Uterine smooth muscle cell (primary cell): ENCODE data around the gene TMEM121. TPM values are rescaled to one million over a fixed set of nuclear protein-coding genes. Genes with fewer than 3 reads are reported as not detected.

ENCODE experiments used
- total RNA-seq: library from RNA; depleted of rRNA; stranded (reverse); fragments of >200 nt; gene quantifications from 2 replicates; pipeline ENCODE4 v1.2.3, GENCODE V29; 2014

Gene TMEM121
- total RNA-seq, result 9.2 and 10.7 TPM in 2 replicates

DNA sequence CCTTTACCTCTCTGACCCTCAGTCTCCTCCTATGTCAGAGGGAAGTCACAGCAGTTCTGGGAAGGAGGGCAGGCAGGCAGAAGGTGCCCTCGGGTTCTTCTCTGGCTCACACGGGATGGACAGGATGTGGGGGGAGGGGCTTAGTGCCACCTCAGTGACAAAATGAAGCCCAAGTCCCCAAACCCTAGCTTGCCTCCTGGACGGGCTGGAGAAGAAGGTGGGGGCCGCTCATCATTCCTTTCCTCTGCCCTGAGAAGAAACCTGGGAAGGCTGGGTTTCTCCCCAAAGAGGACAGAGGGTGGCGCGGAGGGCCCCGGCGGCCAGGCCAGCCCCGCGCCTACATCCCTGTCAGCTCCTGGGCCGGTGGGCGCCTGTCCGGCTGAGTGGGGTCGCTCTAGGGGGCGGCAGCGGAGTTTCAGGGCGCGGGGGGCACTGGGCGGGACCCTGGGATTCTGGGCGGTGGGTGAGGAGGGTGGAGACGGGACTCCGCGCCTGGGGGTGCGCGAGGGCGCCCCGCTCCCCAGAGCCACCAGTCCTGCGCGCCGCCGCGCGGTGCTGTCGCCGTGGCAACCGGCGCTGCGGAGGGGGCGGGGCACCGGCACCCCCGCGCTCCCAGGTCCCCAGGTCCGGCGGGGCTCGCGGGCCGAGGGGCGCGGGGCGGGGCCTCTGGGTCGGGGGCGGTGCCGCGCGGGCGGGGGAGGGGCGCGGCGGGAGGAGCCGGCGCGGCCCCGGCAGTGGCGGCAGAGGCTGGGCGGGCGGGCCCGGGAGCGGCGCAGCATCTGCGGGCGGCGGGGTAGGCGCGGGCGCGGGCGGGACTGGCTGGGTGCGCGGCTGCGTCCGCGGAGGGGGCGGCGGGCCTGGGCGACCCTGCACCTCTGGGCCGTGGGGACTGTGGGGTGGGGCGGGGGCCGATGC, at the start of gene TMEM121:
TSS of gene TMEM121 (plus strand) at position 723 of the 915 bp plus-strand sequence. CDS start 2,252 bp downstream, outside the sequence.

DNA sequence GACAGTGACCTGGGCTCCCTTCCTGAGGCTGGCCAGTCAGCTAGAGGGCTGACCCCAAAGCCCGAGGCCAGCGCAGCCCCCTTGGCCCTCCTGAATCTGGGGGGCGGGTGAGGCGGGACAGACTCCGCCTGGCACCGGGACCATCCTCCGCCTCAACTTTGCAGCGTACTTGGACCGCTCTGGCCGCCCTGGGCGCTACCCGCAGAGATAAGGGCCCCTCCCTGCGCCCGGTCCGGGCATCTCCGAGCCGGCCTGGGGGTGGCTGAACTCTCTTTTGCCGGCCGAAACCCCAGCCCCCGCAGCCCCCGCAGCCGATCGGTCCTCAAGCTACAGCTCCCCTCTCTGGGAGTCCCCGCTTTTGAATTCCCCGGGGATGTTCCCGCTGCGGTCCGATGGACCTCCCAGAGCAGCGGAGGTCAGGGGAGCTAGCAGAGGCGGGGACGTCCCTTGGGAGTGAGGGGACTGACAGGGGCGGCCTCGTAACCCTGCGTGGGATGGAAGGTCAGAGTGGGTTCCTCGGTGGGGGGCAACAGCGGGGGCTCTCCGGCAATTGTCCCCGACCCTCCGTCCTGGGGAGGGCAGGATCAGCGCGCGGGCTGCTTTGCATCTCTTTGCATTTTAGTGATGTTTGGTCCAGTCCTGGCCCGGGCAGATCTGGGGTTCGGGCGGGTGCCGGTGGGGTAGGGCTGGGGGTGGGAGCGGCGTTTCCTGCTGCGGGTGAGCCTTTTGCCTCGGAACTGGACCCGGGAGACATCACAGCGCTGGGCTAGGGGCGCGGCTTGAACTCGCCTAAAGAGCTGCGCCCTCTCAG, 40.0 kb upstream of the TMEM121 start, which contains the start of gene CRIP1:
TSS of gene CRIP1 (plus strand) at position 724 of the 811 bp plus-strand sequence. CDS start 374 bp downstream, outside the sequence.

DNA sequence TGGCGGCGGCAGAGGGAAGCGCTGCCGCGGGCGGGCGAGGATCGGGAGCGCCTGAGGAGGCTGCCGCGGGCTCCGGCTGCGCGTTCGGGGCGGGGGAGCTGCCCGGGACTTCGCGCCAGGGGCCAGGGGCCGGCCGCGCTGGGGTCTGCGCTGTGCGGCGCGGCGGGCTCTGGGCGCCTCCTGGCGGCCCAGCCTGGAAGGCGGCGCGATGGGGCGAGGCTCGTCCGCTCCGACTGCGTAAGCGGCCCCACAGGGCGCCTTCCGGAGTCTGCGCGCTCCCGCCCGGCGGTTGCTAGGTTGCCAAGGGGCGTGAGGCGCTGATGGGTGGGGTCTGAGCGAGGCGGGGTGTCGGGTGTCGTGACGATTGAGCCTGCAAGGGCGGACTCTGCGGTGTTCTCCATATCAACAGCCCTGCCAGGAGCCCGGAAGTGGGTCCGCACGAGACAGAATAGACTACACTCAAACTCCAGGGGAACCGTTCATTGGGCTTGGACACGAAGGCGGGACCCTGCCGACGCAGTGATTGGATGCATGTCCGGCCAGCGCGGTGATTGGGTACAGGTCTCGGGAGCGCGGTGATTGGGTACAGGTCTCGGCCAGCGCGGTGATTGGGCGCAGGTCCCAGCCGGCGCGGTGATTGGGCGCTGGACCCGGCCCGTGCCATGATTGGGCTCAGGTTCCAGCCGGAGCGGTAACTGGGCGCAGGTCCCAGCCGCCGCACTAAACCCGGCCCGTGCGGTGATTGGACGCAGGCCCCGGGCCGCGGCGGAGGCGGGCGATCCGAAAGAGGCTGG, 35.6 kb upstream of the TMEM121 start, which contains the start of gene TEDC1:
TSS of gene TEDC1 (plus strand) at position 675 of the 794 bp plus-strand sequence. CDS start 130 bp downstream, outside the sequence.

Other genes starting within 250 kb of the TMEM121 start
- 47.0 and 49.2 TPM in 2 replicates for gene BRF1, start 225.6 kb upstream of the TMEM121 start, total RNA-seq
- gene PACS2, start 211.8 kb upstream of the TMEM121 start, total RNA-seq, result 34.5 and 65.5 TPM in 2 replicates
- 0.11 and 0.25 TPM in 2 replicates for gene TEX22, start 128.0 kb upstream of the TMEM121 start, total RNA-seq
- 30.7 and 43.5 TPM in 2 replicates for gene MTA1, start 106.8 kb upstream of the TMEM121 start, total RNA-seq
- 37.4 and 50.0 TPM in 2 replicates for gene CRIP2, start 51.8 kb upstream of the TMEM121 start, total RNA-seq
- 0.11 and 0.50 TPM in 2 replicates for gene CRIP1, start 39.7 kb upstream of the TMEM121 start, total RNA-seq
- gene TEDC1, start 35.3 kb upstream of the TMEM121 start, total RNA-seq, result 8.9 and 20.5 TPM in 2 replicates